Measurements from ENCODE around the gene CENPP.

CENPP gene

DNA sequence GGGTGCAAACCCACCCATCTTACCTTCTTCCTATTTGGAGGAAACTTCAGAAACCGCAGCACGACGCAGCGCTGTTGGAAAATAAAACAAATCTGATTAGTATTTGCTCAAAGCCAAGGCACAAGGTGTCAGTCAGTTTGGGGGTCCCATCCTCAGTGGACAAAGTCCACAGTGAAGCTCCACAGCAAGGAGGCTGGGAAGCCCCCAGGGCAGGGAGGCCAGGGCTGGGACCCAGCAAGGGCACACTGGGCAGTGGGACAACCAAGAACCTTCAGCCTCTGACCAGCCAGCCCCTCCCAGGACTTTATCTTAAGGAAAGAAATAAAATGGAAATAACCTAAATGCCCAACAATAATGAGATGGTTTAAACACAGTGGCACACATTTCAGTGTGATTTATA lies 332.9 kb downstream of the CENPP start:
- no peak for DNase-seq (ENCODE audit: low read depth)

DNA sequence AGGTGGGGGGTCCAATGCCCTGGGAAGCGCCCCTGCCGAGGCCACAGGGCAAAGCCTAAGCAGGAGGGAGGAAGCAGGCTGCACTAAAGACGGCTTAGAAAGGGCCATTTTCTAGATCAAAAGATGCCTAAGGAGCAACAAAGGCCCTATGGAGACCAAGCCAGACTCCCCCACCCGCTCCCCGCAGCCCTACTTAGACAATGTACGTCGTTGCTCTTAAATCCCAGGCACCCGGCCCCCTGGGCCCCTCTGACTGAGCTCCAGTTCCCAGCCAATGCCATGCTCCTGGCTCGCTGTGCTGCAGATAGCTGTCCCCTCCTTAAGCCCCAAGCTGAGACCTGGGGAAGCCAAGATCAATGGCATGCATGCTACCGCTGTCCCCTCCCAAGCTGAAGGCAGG lies 333.8 kb downstream of the CENPP start:
- DNase-seq (ENCODE audit: low read depth) = no peak

DNA sequence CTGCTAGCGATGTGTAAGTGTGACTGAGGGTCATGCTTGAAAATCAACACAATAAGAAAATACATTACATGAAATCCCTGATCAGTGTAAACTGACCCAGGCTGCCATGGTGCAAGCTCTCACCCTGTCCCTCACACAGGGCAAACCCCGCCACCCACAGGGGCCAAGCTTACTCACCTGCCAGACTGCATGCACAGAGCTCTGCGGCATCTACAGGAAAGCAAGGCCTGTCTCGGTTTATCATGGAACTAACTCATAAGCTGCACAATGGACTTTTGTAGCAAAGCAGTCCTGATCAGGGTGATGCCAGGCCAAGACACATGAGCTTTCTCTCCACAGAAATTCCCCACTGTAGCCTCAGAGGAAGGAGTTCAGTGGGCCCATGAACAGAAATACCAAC lies 334.5 kb downstream of the CENPP start:
- no peak for DNase-seq (ENCODE audit: low read depth)

DNA sequence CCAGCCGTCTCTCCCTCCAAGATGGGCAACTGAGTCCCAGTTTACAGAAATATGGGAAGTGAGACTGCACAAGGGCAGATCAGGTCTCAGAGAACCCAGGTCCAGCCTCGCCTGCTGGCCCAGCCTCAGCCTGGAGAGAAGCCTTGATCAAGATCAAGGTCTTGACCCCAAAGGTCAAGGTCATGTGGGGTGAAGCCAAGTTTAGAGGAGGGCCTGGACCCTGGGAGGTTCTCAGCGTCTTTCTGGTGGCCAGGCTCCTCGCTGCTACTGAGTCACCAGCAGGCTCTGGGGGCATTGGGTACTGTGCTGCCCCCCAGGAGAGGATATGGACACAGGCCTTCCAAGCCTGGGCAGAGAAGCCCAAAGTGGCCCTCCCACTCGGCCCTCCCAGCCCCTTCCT lies 335.4 kb downstream of the CENPP start:
- no peak for DNase-seq (ENCODE audit: low read depth)

DNA sequence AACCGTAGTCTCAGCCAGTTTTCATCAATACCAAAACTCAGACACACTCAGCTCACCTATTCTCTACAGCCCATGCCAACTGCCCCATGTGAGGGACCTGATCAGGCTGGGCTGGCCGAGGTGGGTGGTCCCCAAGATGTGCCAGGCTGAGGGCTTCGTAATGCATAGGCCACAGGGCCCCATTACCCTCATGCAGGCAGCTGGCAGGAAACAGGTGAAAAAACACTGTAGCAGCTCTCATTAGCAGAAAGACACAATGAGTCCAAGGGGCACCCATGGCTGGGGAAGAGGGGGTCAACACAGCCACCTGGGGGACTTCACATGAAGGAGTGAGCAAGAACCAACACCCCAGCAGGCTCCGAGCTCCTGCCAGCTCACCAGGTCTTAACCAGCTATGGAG lies 336.0 kb downstream of the CENPP start:
- no peak for DNase-seq (ENCODE audit: low read depth)

DNA sequence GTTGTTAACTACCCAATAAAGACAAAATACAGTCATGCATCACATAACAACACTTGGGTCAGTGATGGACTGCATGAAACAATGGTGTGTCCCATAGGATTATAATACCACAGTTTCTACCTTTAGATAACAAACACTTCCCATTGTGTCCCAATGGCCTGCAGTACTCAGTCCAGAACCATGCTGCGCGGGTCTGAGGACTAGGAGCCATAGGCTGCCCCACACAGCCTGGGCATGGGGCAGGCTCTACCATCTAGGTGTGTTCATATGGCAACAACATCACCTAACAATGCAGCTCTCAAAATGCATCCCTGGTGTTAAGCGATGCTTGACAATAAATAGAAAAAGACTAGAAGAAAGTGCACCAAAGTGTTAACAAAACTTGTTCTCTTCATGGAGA lies 337.4 kb downstream of the CENPP start:
- no peak for DNase-seq (ENCODE audit: low read depth)

DNA sequence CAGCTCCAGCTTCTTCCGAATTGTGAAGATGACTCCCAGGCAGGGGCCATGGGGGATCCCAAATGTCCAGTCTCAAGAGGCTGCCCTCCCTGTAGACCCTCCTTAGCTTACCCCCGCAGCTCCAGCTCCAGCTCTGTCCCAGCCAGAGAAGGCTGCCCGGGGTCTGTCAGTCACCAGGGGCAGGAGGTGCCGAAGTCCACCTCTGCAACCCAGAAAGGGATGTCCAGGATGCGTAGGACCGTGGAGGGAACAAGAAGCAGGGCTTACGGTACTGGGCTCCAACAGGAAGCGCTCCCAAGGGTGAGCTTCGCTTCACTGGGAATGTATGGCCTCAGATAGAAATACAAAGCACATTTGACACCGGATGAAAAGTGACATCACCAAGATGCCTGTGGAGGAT lies 338.2 kb downstream of the CENPP start:
- DNase-seq (ENCODE audit: low read depth) = no peak

DNA sequence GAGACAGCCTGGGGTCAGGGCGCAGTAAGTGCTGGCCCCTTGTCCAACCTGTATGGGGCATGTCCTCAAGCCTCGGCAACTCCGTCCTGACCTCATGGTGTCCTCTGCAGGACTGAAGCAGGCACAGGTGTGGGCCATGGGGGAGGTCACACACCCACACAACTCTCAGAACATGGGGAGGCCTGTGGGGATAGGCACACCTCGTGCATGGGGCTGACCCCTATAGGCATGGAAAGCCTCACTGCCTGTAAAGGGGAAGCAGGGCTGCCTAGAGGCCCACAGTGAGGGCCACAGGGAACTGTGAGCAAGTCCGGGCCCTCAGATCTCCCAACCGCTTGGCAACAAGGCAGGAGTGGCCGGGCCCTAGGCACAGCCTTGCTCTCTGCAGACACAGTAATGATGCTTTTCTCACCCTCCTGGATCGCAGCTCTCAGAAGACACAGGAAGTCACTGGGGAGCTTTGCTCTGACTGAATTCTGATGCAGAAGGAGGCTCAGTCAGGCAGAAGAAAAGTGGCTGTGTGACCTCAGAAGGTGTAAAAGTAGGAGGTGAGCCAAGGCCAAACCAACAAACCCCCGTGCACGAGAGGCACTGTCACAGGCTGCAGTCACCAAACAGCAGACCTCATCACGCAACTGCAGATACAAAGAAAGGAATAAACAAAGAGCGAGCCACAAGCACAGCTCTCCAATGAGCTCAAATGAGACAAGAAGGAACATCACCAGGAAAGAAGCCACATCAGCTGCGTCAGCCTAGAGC lies 338.8 kb downstream of the CENPP start:
- no peak for DNase-seq (ENCODE audit: low read depth)

DNA sequence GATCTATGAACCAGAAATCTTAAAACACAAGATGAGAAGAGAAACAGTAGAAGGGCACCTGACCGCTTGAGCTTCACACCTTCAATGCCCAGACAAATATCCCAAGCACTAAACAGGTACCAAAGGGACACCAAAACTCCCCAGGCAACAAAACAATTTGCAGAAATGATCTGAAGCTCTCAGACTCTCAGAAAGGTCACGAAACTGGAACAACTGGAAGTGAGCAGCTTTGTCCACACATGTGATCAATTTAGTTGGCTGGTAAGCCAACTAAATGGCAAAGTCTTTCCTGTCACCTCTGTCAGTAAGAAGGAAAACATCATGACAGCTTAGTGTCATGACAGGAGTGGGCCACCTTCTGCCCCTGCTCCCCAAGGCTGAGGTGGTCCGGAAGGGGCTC lies 340.1 kb downstream of the CENPP start:
- DNase-seq (ENCODE audit: low read depth) = no peak

DNA sequence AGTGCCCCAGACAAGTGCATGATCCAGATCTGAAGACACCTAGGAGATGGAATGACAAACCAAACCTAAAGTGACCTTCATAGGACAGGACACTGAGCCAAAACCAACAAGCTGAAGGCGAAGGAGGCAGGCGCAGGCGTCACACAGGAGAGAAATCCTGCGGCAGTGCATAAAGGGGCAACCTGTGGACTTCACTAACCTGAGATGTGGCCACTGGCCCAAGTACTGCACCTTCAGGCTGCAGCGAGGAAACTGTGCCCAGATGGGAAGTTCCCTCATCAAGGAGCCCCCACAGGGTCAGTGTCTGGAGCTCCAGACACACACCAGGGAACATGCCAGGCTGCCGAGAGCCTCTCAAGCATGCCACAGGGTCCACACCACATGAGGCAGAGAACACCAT lies 340.5 kb downstream of the CENPP start:
- DNase-seq (ENCODE audit: low read depth) = no peak

DNA sequence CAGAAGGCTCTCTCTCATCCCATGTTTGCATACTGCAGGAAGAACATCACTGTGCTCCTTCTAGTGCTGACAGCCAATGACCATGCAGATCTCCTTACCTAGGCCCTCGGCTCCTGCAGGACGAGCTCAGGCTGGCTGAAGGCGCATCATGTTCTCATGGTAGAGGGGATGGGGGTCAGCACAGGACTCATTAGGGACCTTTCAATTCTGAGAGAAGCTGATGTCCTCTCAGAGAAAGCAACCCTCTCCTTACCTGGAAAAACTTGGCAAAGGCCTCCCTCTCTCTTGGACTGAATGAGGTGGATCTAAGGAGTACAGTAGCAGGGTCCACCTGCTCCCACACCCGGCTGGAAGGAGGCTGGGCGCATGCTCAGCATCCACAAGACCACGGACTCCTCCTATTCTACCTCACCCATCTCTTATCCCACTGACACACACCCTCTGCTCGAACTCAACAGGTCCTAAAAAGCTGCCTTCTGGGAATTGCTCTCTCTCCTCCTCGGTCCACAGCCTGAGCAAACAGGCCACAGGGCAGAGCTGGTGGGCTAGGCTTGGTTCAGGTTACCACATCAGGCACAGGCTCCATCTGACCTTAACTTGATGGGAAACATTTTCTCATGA lies 341.3 kb downstream of the CENPP start:
- DNase-seq (ENCODE audit: low read depth) = no peak

DNA sequence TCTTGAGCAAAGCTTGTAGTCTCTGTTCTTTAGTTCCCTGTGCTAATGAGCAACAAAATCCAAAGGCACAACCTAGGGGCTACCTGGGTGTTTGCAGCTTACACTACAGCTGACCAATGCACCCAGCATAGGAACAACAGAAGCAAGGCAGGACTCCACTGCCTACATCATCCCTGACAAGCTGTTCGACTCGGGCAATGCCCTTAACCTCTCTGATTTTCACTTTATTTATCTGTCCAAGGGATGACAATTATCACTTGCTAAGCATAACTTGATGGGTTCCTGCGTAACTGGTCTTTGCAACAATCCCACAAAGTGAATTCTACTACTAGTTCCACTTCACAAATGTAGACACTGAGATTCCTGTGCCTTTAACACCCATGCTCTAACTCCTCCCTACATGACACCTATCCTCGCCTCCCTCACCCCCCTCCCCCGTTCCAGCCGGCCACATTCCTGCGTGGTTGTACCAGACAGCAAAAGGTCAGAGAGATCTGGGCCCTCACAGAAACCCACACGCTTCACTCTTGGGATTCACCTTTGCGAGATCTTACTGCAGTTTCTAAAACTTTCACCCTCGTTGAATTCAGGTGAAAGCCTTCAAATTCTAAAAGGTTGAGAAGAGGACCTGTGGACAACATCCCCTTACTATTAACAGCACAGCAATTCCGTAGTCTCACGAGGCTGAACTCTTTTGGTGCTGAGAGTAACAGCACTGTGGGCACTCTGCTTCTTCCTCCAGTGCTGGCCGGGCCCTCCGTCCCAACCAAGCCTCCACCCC lies 343.2 kb downstream of the CENPP start:
- DNase-seq (ENCODE audit: low read depth) = no peak

DNA sequence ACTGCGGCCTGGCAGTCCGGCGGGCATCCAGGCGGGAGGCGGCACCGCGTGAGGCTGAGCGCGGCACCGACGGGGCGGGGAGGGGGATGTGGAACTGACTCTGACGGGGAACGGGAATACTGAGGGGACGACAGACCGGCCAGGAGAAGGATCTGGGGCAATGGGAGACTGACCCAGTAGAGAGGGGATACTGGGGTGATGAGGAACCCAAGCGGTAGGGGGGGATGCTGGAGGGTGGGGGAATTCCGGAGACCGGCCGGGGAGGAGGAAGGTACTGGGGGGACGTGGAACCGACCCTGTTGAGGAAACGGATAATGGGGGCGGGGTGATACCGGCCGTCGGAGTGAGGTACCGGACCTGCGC lies 343.8 kb downstream of the CENPP start:
- no peak for DNase-seq (ENCODE audit: low read depth)

Data from stimulated activated CD8-positive, alpha-beta memory T cell treated with anti-CD3 and anti-CD28 coated beads, Interleukin-15, amount 100 ng/mL, for 1 hour (primary cell).